H1 (cell line): ENCODE data around the gene TMA7.

Experiments used
- CBX5 ChIP-seq: fragments of 300-800, 300-1000 bp; sonication (generic); IDR thresholded peaks from 2 replicates; pipeline ENCODE4 v1.7.1; 2016; ENCODE audit warnings: antibody characterized with exemption, low read length, low read depth
- CHD2 ChIP-seq: IDR thresholded peaks from 2 replicates; pipeline ENCODE4 v1.6.1; 2012; ENCODE audit warnings: low read length, improper control_type of control experiment
- CREB1 ChIP-seq: IDR thresholded peaks from 2 replicates; pipeline ENCODE4 v1.6.1; 2012; ENCODE audit warnings: inconsistent platforms
- FOSL1 ChIP-seq: IDR thresholded peaks from 2 replicates; pipeline ENCODE4 v1.6.1; 2011; ENCODE audit warnings: mild to moderate bottlenecking, low read depth, low read length, moderate library complexity; ENCODE audit not compliant: insufficient read depth
- GABPA ChIP-seq: IDR thresholded peaks from 2 replicates; pipeline ENCODE4 v1.6.1; 2011; ENCODE audit warnings: mild to moderate bottlenecking, low read length, moderate library complexity, borderline replicate concordance; ENCODE audit not compliant: insufficient read depth
- POLR2A ChIP-seq, 2 experiments: IDR thresholded peaks; 1 replicate in 1 of 2; 2 replicates in 1 of 2; pipeline ENCODE4 v1.6.1; 2011; ENCODE audit warnings: low read depth in 2 of 2, low read length in 2 of 2, mild to moderate bottlenecking in 2 of 2; ENCODE audit errors: control extremely low read depth in 1 of 2
- POLR2AphosphoS5 ChIP-seq: IDR thresholded peaks from 2 replicates; pipeline ENCODE4 v1.6.1; 2011; ENCODE audit warnings: low read depth, low read length
- RAD21 ChIP-seq, 2 experiments: IDR thresholded peaks in 1 of 2; conservative IDR thresholded peaks in 1 of 2; 2 replicates each; pipeline ENCODE4 v1.6.1; 2011; ENCODE audit warnings: low read depth in 2 of 2, low read length in 2 of 2, improper control_type of control experiment in 1 of 2, inconsistent platforms in 1 of 2, mild to moderate bottlenecking in 1 of 2, moderate library complexity in 1 of 2
- SAP30 ChIP-seq: fragments of 300-600 bp; sonication (generic); IDR thresholded peaks from 2 replicates; pipeline ENCODE4 v1.7.1; 2012; ENCODE audit warnings: low read length, moderate library complexity, mild to moderate bottlenecking, inconsistent platforms; ENCODE audit not compliant: insufficient read depth, insufficient replicate concordance
- SP1 ChIP-seq: IDR thresholded peaks from 2 replicates; pipeline ENCODE4 v1.6.1; 2011; ENCODE audit warnings: low read depth, low read length
- TEAD4 ChIP-seq: IDR thresholded peaks from 2 replicates; pipeline ENCODE4 v1.6.1; 2012; ENCODE audit warnings: low read depth, low read length, inconsistent platforms, mixed read lengths
- YY1 ChIP-seq: IDR thresholded peaks from 2 replicates; pipeline ENCODE4 v1.6.1; 2011; ENCODE audit warnings: low read depth, mild to moderate bottlenecking, low read length
- TF ChIP-seq, protein P1 (sequence below), 3 experiments: IDR thresholded peaks; 1 replicate in 2 of 3; 2 replicates in 1 of 3; pipeline versions ENCODE4 v1.5.1 to v1.6.1; 2011; ENCODE audit warnings: low read length in 3 of 3, mild to moderate bottlenecking in 3 of 3, inconsistent platforms in 2 of 3, low read depth in 1 of 3, moderate library complexity in 1 of 3; ENCODE audit not compliant: insufficient read depth in 1 of 3; ENCODE audit errors: control extremely low read depth in 1 of 3
- TF ChIP-seq, protein P2 (sequence below): IDR thresholded peaks from 2 replicates; pipeline ENCODE4 v1.6.1; 2011; ENCODE audit warnings: low read depth, mild to moderate bottlenecking, low read length; ENCODE audit not compliant: insufficient read depth

DNA sequence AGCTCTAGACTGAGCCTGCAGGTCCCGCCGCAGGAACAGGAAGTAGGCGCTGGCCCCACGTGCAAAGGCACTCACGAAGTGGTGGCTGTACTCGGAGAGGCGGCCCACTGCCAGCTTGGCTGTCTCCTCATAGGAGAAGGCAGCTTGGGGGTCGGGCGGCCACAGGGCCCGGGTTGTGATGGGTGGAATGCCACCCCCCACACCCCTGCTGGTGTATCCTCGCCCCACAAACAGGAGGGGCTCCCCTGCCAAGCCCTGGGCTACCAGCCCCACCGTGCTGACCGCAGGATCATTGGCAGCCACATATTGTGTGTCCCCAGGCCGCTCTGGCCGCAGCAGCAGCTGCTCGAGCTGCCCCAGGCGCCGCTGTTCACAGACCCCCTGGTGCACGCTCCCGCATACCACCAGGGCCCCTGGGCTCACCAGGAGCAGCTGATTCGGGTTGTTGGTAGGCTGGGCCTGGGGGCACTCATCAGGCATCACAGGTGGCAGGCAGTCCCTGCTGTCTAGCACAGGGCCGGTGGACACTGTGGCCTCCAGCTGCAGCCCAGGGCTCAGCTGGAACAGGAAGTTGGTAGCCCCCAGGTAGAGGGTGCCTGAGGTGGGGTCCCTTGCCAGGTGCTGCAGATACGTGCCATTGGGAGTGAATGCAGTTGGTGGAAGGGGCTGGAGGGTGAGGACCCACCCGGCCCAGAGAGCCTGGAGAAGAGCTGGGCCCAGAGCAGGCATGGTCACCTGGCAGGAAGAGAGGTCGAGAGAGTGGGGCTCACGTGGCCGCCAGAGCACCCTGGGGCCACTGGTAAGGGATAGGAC lies 16.0 kb upstream of the TMA7 start:
- TF ChIP-seq, protein P1, sequence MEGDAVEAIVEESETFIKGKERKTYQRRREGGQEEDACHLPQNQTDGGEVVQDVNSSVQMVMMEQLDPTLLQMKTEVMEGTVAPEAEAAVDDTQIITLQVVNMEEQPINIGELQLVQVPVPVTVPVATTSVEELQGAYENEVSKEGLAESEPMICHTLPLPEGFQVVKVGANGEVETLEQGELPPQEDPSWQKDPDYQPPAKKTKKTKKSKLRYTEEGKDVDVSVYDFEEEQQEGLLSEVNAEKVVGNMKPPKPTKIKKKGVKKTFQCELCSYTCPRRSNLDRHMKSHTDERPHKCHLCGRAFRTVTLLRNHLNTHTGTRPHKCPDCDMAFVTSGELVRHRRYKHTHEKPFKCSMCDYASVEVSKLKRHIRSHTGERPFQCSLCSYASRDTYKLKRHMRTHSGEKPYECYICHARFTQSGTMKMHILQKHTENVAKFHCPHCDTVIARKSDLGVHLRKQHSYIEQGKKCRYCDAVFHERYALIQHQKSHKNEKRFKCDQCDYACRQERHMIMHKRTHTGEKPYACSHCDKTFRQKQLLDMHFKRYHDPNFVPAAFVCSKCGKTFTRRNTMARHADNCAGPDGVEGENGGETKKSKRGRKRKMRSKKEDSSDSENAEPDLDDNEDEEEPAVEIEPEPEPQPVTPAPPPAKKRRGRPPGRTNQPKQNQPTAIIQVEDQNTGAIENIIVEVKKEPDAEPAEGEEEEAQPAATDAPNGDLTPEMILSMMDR (IDR thresholded peaks at IDR 0.05; ENCODE audit: control extremely low read depth in 1 of 3, insufficient read depth in 1 of 3, low read depth in 1 of 3, low read length in 3 of 3), result no peak
- TF ChIP-seq POLR2A (IDR thresholded peaks at IDR 0.05; ENCODE audit: control extremely low read depth in 1 of 2, low read depth in 2 of 2, low read length in 2 of 2), result no peak
- no peak for TF ChIP-seq GABPA
- no peak for TF ChIP-seq SAP30
- TF ChIP-seq SP1, result no peak
- TF ChIP-seq, protein P2, sequence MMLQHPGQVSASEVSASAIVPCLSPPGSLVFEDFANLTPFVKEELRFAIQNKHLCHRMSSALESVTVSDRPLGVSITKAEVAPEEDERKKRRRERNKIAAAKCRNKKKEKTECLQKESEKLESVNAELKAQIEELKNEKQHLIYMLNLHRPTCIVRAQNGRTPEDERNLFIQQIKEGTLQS, result no peak
- TF ChIP-seq TEAD4, result no peak
- TF ChIP-seq YY1, result no peak
- TF ChIP-seq FOSL1, result no peak
- no peak for TF ChIP-seq CHD2
- TF ChIP-seq RAD21 (IDR thresholded peaks at IDR 0.05 in 1 of 2, conservative IDR thresholded peaks at IDR 0.05 in 1 of 2; ENCODE audit: low read depth in 2 of 2, low read length in 2 of 2), result no peak
- TF ChIP-seq POLR2AphosphoS5, result no peak
- no peak for TF ChIP-seq CREB1
- no peak for TF ChIP-seq CBX5
